HTERT RPE-1 (cell line): Measurements from ENCODE around the gene SPSB1.
"Not testable (repeated sequence)": the region's sequence is repeated elsewhere in the genome, so short reads cannot be mapped to it uniquely, and the experiment has no call there.

Experiments used
- in situ Hi-C: fragments of 300-500 bp; cut with MboI; formaldehyde crosslinking; loops from 4 replicates; pipeline ENCODE4 v1.14.3; 2020; ENCODE audit warnings: low sequenced_read_pairs

SPSB1 gene

GRCh38 chr1:9384751-9385245, 92.1 kb downstream of the SPSB1 start:
- in situ Hi-C loops, result no loop called here

- in situ Hi-C loops, result not testable (repeated sequence)
Observed at GRCh38 chr1:9385392-9385791, 92.7 kb downstream of the SPSB1 start.

GRCh38 chr1:9385801-9386573, 93.3 kb downstream of the SPSB1 start:
- in situ Hi-C loops, result no loop called here

GRCh38 chr1:9388335-9389180, 95.9 kb downstream of the SPSB1 start:
- in situ Hi-C loops, result no loop called here

- in situ Hi-C loops, result no loop called here
Observed at GRCh38 chr1:9389968-9390367, 97.3 kb downstream of the SPSB1 start.

- in situ Hi-C loops, result no loop called here
Observed at GRCh38 chr1:9391620-9392019, 98.9 kb downstream of the SPSB1 start.

GRCh38 chr1:9394010-9394409, 101.3 kb downstream of the SPSB1 start:
- in situ Hi-C loops, result no loop called here

- in situ Hi-C loops, result no loop called here
Observed at GRCh38 chr1:9395018-9395417, 102.3 kb downstream of the SPSB1 start.

- in situ Hi-C loops, result no loop called here
Observed at GRCh38 chr1:9397047-9397446, 104.4 kb downstream of the SPSB1 start.

- in situ Hi-C loops, result no loop called here
Observed at GRCh38 chr1:9397997-9398526, 105.4 kb downstream of the SPSB1 start.

- in situ Hi-C loops, result no loop called here
Observed at GRCh38 chr1:9399510-9400424, 107.1 kb downstream of the SPSB1 start.

- in situ Hi-C loops, result no loop called here
Observed at GRCh38 chr1:9400425-9401079, 107.9 kb downstream of the SPSB1 start.

- in situ Hi-C loops, result no loop called here
Observed at GRCh38 chr1:9401080-9401453, 108.4 kb downstream of the SPSB1 start.

- in situ Hi-C loops, result no loop called here
Observed at GRCh38 chr1:9402256-9402616, 109.5 kb downstream of the SPSB1 start.

- in situ Hi-C loops, result no loop called here
Observed at GRCh38 chr1:9402717-9403225, 110.1 kb downstream of the SPSB1 start.

- in situ Hi-C loops, result no loop called here
Observed at GRCh38 chr1:9404117-9404914, 111.6 kb downstream of the SPSB1 start.

- in situ Hi-C loops, result no loop called here
Observed at GRCh38 chr1:9406111-9406510, 113.4 kb downstream of the SPSB1 start.

GRCh38 chr1:9410737-9411297, 118.1 kb downstream of the SPSB1 start:
- in situ Hi-C loops, result no loop called here
